GM18907 (cell line): ENCODE results near the gene PPARG.

Experiments
- ATAC-seq: cut with Tn5 transposase; IDR thresholded peaks from one replicate; pipeline ENCODE4 v1.9.1; 2021; ENCODE audit warnings: mild to moderate bottlenecking, moderate library complexity; ENCODE audit not compliant: unreplicated experiment

PPARG gene

DNA sequence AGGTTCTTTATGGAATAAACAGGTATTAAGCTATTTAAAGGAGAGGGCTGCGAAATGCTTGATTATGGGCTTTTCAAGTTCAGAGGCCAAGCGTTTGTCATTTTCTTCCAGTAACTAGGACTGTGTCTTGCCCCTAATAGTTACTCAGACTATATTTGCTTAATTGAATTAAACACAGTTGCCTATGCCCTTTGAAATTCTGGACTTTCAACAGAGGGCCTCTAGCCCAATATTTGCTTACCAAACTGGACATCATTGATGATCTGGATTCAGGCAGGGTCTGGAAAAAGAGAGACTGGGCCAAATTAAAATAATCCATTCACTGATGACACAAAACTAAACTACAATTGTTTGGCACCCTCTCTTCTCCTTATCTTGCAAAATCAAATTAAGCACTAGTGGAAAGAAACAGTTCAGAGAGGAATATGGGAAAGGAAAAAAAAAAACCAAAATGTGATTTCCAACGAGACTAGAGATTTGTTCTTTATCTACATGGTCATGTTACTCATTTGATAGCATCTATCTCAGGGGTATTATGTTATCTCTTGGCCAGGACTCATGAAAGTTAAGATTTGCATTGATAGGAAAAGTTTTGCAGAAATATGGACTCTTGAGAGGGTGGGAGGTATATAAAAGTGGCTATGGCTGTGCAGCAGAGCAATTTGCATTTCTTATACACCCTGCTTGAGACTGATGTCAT is 120.3 kb downstream of the PPARG start:
- ATAC-seq, result no peak

DNA sequence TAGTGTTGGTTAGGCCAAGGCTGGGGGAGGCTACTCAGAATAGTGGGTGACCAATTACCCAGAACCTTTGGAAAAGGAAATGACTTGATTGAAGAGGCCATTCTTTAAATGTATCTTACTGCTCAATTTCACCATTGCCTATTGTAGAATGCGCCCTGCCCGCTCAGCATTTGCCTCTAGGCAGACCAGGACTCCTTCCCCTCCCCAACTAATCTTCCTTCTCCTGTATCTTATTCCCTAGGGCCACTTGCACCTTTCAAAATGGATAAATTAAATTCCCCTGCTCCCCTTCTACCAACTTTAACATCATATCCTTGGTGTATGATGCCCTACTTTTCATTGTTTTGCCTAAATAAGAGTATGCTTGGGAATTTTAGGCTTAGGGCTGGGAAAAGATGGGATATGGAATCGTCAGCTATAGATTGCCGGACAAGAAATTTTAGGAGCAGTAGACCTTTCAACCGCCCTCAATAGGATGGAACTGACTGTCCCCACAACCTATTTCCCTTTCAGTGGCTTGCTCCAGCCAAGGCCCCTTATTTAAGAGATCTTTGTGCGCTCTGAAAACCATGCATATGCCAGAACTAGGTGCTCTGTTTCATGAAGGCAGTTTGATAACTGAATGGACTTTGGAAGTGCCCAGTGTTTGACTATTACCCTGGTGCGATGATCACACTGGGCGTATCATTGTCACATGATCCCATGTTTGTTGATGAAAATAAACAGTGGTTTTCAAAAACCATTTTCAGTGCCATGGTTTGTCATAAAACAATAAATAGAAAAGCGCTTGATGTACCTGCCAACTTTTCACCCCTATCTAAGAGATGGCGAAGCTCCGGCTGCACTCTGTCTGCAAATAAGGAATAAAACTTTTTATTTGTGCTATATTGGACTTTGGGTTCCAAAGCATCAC is 121.1 kb downstream of the PPARG start:
- no peak for ATAC-seq

DNA sequence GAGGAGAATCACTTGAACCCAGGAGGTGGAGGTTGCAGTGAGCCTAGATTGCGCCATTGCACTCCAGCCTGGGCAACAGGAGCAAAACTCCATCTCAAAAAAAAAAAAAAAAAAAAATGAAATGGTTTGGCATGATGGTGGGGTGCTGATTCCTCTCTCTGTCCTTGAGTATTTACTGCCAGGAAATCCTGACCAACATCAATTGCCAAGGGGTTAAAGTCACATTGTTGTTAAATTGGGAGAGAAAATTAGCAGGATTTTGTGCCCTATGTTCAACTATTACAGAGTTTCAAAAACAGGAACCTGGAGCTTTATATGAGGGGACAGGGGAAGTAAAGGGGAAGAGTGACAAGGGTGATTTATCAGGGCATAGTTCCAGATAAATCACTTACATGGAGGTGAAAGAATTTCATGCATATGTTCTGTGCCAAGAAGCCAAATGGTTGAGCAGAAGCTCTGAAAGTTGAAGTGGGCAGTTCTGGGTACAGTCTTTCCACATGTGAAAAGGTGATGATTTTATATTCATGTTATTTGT is 124.9 kb downstream of the PPARG start:
- no peak for ATAC-seq

DNA sequence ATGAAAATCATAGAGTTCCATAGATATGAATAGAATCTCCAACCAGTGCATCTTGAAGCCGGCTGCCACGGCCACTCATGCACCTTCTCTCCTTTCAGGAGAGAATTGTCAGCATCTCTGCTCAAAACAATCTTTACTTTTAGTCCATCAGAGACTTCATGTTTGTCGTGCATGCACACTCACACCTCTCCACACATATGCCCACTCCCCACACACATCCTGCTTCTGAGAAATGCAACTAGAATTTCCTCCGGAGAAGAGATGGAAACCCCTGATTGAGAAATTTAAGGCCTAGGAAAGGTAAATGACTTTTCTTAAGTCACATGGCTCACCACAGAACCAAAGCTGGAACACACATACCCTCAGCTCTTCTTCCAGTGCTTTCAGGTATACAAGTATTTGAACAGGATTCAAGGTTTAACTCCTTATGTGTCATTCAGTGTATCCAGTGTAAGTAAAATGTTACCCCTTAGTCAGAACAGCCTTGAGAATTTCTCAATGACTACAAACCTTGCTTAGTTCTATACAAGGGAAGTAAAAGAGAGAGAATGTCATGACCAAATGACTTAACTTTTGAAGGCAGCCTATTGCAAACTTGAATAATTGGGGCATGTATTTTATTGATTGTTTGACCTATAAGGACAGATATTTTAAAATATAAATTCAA is 126.3 kb downstream of the PPARG start:
- no peak for ATAC-seq

DNA sequence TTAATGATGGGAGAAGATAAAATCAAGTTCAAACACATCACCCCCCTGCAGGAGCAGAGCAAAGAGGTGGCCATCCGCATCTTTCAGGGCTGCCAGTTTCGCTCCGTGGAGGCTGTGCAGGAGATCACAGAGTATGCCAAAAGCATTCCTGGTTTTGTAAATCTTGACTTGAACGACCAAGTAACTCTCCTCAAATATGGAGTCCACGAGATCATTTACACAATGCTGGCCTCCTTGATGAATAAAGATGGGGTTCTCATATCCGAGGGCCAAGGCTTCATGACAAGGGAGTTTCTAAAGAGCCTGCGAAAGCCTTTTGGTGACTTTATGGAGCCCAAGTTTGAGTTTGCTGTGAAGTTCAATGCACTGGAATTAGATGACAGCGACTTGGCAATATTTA is 127.9 kb downstream of the PPARG start:
- no peak for ATAC-seq

DNA sequence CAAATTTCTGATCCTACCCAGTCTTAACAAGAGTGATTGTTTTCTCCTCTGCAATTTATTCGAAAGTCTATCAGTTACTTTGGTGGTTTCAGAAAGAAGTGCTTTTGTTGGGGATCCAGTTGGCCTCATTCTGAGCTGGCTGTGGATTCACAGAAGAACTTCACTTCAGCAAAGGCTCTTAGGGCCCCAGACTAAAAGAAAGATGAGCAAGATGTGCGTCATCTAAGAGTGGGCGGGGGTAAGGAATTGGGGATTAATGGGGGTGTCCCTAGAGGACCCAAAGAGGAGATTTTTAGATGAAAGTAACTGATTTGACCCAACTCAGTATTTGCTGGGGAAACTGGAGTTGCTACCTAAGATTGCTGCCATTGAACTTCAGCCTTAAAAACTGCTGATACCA is 131.5 kb downstream of the PPARG start:
- ATAC-seq, result no peak

DNA sequence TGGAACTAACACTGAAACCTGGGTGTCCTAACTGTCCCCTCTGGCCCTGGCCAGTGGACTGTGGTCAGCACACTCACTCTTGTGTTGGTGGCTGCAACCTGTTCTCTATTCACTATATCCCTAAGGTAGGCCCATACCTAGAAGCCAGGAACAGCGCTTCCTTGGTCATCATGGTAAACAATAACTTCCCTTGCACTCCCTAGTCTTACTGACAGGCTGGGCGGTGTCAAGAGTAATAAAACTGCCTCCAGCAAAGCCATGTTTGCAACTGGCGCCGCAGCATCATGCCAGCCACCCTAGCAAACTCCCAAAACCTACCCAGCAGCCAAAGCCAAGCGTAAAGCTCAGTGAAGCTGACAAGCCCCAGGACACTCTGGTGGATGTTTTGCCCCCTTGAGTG is 132.3 kb downstream of the PPARG start:
- ATAC-seq, result no peak

DNA sequence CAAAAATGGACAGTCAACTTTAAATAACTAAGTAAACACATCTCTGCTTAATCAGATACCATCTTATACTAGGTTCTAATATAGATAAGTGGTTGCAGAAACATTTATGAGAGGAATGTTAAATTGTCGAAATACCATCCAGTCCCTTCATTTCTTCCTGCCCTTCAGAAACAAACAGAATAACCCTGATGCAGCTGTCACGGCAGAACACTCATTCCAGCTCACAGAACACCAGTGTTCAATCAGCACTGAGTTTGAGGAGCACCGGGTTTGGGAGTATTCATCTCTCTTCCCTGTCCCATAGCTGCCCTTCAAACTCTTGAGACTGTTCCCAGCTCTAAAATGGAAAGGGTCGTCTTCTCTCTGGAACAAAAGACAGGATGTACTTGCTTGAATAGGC is 134.3 kb downstream of the PPARG start:
- no peak for ATAC-seq

DNA sequence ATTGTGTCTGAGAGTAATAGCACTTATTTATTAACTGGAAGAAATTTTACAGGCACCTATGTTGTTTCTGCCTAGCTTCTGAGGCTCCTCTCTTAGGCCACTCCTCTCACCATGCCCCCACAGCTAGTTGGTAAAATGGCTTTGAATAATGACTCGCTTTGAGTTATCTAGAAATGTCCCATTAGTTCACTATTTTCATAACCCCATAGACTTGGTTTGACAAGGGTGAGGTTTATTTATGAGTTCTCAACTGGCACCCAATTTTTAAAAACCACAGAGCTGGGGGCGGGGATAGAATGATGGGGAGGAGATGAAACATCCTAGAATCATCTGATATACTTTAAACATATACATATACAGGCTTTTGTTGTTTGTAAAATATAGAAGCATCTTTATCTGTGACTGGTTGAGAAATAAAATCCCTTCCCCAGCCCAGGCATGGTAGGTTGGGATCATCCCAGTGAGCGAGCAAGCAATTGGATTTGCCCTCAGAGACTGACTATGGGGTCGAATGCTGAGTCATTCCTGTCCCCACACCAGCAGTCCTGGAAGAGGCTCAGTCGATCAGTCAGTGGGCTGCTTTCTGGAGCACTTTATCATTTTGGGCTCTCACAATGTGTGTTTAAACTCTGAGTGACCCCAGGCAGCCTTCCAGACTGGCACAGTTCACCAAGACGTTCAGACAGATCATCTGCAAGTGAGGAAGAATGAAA is 135.2 kb downstream of the PPARG start:
- ATAC-seq, result no peak

DNA sequence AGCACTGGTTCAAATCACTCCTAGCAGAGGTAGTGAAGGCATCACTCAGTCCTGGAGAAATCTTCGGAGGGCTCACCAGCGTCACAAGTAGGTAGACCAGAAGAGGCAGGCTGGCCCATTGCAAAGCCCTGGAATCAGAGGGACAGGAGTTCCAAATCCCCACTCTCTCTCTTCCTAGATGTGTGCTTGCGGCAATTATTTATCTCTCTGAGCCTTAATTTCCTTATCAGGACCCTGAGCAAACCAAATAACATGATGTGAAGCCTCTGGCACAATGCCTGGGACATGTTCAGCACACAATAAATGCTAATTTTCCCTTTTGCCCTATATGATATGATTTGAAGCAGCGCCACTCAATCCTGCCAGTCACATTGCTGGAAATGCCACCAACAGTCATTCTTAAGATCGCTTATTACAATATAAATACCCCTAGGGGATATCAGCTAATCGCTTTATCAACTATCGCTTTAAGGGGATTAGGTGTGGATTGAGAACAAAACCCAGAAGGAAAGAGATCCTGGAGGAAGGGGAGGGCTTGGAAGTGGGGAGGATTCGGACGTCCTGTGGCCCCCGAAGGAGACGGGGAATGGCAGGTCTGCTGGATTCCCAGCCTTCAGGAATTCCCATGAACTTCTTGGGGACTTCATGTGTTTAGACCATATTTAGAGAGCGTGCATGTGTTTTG is 135.9 kb downstream of the PPARG start:
- no peak for ATAC-seq

DNA sequence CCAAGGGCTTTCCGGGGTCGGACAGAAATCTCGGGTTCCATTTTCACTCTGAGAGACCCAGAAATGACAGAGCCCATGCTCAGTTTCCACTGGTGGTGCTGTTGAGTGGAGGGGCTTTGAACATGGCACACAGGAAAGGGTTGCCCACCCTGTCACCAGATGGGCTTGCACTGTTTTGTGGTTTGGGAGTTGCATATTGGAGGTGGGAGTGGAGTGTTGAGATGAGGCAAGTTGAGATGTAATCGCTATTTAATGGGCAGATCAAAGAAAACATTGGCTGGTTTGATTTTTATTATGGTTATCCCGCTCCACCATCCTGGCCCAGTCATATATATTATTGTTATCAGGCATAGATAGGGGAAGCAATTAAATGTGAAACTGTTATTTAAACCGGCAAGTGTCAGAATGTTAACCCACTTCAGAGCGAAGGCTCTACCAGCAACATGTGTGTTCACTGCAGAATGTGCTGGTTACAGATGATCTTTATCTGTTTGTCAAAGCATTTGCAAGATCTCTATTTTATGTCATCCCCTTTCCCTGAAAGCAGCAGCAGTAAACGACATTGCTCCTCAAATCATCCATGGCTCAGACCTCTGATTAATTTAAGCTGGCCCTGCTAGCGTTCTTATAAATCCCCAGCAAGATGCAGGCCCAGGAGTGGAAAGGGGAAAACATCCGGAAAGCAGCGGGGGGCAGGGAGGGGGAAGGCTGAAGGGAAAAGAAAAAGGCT is 137.1 kb downstream of the PPARG start:
- no peak for ATAC-seq

DNA sequence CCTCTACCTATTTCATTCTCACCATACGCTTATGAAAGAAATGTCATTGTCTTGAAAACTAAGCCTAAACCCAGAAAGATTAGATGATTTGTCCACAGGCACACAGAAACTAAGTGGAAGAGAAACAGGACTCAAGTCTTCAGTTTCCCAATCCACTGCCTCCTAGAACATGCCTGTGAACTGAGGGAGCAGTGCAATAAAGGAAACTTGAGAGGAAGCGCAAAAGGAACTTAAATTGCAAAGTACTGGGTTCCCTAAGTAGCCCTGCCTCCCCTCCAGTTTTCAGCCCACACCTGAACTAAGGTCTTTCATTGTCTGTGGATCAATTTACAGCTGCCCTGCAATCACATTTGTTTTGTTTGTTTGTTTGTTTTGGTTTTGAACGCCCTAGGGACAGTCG is 138.7 kb downstream of the PPARG start:
- no peak for ATAC-seq

DNA sequence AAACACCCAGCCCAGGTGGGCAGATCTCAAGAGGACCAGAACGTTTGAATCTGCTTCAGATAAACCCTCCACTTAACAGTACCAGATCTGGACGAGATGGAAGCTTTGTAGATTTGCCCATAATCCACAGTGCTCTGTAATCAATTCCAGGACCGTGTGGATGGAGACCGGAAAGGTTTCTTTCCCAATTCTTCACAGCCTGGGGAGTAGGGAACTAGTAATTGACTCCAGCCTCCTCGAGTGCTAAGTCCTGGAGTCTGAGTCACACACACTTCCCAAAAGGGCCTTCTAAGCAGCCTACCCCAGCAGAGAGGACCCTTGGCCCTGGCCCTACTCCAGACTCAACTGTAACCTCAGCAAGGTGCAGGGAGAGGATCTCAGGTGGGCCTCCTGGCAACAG is 139.3 kb downstream of the PPARG start:
- no peak for ATAC-seq

DNA sequence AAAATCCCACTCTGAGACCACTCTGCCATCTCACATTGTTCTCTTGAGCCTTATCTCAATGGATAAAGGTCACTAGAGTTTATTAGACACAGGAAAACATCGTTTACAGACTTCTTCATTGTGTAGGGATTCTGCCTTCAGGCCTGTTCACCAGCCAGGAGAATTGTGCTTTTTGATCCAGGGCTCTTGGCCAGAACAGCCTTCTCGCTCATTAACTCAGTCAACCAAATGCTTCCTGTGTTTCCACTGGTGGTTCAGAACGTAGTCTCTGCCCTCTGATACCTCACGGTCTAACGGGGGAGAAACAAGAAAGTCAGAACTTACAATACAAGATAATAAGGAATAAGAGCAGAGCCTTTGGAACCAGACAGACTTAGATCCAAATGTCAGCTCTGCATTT is 141.2 kb downstream of the PPARG start:
- ATAC-seq, result no peak

DNA sequence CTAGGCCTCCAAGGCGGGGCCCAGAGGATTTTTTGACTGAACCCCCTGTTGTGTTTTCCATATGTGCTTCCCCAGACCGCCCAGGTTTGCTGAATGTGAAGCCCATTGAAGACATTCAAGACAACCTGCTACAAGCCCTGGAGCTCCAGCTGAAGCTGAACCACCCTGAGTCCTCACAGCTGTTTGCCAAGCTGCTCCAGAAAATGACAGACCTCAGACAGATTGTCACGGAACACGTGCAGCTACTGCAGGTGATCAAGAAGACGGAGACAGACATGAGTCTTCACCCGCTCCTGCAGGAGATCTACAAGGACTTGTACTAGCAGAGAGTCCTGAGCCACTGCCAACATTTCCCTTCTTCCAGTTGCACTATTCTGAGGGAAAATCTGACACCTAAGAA is 145.0 kb downstream of the PPARG start:
- no peak for ATAC-seq

DNA sequence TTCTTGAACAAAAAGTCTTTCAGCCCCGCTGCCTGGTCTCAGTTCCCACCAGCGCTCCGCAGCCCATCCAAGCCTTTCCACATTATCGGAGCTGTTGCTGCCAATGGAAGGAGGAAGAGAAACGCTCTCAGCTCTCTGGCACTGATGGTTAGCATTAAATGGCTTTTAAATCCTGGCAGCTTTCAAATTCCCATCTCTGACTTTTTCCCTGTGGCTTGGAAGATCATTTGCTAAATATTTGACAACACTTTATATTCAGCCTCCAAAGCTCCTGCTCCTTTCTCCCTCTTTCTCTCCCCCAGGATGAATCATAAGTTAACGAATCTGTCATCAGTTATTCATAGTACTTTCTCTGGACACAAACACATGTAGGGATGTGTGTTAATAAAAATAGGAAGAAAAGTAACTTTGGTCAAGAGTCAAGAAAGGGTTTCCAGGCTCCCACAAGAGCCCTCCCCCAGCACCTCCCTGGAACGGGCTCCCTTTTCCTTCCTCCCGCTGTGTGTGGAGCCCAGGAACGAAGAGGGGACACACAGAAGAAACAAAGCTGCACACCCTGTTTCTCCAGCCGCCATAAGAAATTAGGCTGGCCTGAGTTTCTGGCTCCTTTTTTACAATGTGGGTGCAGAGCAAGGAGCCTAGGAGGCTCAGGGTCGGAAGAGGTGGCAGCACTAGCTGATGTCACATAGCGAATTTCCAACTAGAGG is 147.8 kb downstream of the PPARG start:
- ATAC-seq, result no peak

DNA sequence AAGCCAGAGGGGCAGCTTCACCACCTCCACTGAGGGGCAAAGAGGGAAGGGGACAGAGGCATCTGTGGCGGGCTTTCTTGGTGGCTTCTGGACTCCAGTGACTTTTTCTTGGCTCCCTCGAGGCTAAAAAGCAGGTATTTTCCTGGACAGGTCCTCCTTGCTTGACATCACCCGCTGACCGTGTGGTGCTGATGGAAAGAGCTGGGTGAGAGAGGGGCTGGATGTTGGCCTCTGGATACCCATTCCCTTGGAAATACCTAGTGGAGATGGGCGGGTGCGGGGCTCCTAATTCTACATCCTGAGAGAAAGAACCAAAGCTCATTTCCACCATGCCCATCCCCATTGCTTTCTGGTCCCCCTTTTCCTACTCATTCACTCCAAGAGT is 148.3 kb downstream of the PPARG start:
- no peak for ATAC-seq

DNA sequence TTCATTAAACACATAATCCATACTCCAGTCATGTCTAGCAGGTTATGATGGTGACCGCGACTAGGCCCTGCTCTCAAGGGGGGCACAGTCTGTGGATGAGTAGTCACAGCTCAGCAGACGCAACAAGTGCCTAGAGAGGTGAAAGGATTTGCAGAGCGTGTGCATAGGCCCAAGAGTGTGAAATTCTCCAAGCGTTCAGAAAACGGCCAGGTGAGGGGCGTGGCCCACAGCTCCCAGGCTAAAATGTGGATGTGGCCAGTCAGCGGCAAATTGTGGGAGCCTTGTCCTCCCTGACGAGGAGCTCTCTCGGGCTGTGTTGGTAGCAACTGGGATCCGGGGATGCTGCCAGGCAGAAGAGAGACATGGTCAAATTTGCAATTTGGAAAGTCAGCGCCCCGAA is 149.0 kb downstream of the PPARG start:
- no peak for ATAC-seq

DNA sequence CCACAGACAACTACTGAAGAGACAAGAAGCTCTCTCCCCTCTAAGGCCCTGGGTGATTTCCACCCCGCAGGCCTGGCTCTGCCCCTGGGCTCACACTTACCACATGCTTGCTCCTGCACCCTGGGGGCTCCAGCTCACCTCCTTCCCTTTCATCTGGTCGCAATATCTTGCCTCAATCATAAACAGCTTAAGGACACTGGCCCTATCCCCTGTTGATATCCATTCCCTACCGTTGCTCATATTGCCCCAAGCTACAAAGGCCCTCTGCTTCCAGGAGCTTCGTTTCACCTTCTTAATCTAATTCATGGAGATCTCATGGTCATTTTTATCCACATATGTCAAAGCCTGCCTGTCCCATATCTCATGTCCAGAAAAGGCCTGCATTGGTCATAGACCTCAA is 149.4 kb downstream of the PPARG start:
- ATAC-seq, result no peak
